Effector CD4-positive, alpha-beta T cell (primary cell): Measurements from ENCODE around the gene LGALS14.

Experiments used
- DNase-seq: peaks from one replicate; pipeline ENCODE4 v3.0.0-alpha.2; 2020

The LGALS14 gene

GRCh38 chr19:39752390-39752789 is 48.1 kb downstream of the LGALS14 start:
- no peak for DNase-seq

- no peak for DNase-seq
Observed at GRCh38 chr19:39752795-39753194, 48.5 kb downstream of the LGALS14 start.

- DNase-seq = no peak
Observed at GRCh38 chr19:39754544-39754943, 50.3 kb downstream of the LGALS14 start.

DNA sequence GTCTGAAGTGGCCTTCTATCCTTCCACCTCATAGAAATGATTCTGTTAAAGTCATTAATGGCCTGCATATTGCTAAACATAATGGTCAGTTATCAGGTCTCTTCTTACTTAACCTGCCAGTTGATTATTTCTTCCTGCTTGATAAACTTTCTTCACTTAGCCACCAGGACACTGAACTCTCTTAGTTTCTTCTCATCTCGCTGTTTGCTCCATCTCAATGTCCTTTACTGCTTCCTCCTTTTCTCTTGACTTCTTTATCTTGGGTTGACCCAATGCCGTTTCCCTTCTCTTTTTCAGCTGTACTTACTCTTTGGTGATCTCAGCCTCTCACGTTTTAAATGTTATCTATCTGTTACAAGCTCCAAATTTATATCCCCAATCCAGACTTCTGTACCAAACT is 50.7 kb downstream of the LGALS14 start:
- no peak for DNase-seq
